NCI-H226 (cell line): ENCODE measurements around the gene ERICH3.

ENCODE experiments used
- DNase-seq: peaks from one replicate; pipeline ENCODE4 v3.0.0-alpha.2; 2015

ERICH3 gene

GRCh38 chr1:74673351-74674111 lies at the start of gene ERICH3:
TSS of gene ERICH3 (minus strand) at chr1:74673792. CDS start at chr1:74673519, 273 bp downstream.
- DNase-seq = no peak

- DNase-seq = no peak
Observed at GRCh38 chr1:74717626-74718025, 44.0 kb upstream of the ERICH3 start.

GRCh38 chr1:74716822-74717221 lies 43.2 kb upstream of the ERICH3 start:
- no peak for DNase-seq

- no peak for DNase-seq
Observed at GRCh38 chr1:74715806-74716205, 42.2 kb upstream of the ERICH3 start.

GRCh38 chr1:74715236-74715502 lies 41.6 kb upstream of the ERICH3 start:
- DNase-seq = no peak

- no peak for DNase-seq
Observed at GRCh38 chr1:74714429-74715235, 41.0 kb upstream of the ERICH3 start.

GRCh38 chr1:74713849-74714248 lies 40.3 kb upstream of the ERICH3 start:
- DNase-seq = no peak

GRCh38 chr1:74712881-74713280 lies 39.3 kb upstream of the ERICH3 start:
- DNase-seq = no peak

GRCh38 chr1:74703386-74704182 lies 30.0 kb upstream of the ERICH3 start:
- DNase-seq = no peak

- DNase-seq = no peak
Observed at GRCh38 chr1:74699331-74699730, 25.7 kb upstream of the ERICH3 start.

- DNase-seq = no peak
Observed at GRCh38 chr1:74697832-74698231, 24.2 kb upstream of the ERICH3 start.

GRCh38 chr1:74693473-74693872 lies 19.9 kb upstream of the ERICH3 start:
- no peak for DNase-seq

- DNase-seq = no peak
Observed at GRCh38 chr1:74690909-74691308, 17.3 kb upstream of the ERICH3 start.

- DNase-seq = no peak
Observed at GRCh38 chr1:74690364-74690696, 16.7 kb upstream of the ERICH3 start.

- DNase-seq = no peak
Observed at GRCh38 chr1:74689621-74690363, 16.2 kb upstream of the ERICH3 start.

- no peak for DNase-seq
Observed at GRCh38 chr1:74686928-74687327, 13.3 kb upstream of the ERICH3 start.

GRCh38 chr1:74684301-74684700 lies 10.7 kb upstream of the ERICH3 start:
- no peak for DNase-seq

GRCh38 chr1:74683656-74684055 lies 10.1 kb upstream of the ERICH3 start:
- DNase-seq = no peak

GRCh38 chr1:74681851-74682250 lies 8.3 kb upstream of the ERICH3 start:
- DNase-seq = no peak

GRCh38 chr1:74681449-74681848 lies 7.9 kb upstream of the ERICH3 start:
- no peak for DNase-seq

GRCh38 chr1:74681001-74681400 lies 7.4 kb upstream of the ERICH3 start:
- DNase-seq = no peak

- DNase-seq = no peak
Observed at GRCh38 chr1:74679811-74680210, 6.2 kb upstream of the ERICH3 start.

GRCh38 chr1:74677926-74678325 lies 4.3 kb upstream of the ERICH3 start:
- DNase-seq = no peak
